ENCODE measurements around the gene ETV2.

The ETV2 gene

DNA sequence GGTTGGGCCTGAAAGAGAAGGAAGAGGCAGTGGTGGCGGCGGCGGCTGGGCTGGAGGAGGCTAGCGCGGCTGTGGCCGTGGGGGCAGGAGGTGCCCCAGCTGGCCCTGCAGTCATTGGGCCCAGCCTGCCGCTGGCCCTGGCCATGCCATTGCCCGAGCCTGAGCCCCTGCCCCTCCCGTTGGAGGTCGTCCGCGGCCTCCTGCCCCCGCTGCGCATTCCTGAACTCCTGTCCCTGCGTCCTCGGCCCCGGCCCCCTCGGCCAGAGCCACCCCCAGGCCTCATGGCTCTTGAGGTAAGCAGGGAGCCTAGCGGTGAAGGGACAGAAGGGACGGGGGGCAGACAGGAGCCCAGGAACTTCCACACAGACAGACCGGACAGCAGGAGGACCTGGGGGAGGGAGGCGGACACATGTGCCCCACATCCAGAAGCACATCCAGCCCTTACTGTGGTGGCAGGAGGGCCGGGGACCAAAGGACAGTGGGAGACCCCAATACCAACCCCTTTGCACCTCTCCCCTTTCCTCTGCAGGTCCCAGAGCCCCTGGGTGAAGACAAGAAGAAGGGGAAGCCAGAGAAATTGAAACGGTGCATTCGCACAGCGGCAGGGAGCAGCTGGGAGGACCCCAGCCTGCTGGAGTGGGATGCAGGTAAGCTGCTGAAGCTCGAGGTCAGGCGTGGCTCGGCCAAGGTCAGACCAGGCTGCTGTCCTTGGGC, 7.7 kb upstream of the ETV2 start:
- no peak for DNase-seq
- Histone ChIP-seq H3K36me3 (peaks cover 72% of the 10 kb centered on the region), H3K27me3 (ENCODE audit: insufficient read depth, low read depth, severe bottlenecking) (no peaks in the 10 kb centered on the region), H3K9me3 (ENCODE audit: severe bottlenecking) (no peaks in the 10 kb centered on the region), H3K4me3 (ENCODE audit: low read depth, low read length) (no peak overlapping the region), H3K27ac (no peak overlapping the region)
- TF ChIP-seq, protein P1, sequence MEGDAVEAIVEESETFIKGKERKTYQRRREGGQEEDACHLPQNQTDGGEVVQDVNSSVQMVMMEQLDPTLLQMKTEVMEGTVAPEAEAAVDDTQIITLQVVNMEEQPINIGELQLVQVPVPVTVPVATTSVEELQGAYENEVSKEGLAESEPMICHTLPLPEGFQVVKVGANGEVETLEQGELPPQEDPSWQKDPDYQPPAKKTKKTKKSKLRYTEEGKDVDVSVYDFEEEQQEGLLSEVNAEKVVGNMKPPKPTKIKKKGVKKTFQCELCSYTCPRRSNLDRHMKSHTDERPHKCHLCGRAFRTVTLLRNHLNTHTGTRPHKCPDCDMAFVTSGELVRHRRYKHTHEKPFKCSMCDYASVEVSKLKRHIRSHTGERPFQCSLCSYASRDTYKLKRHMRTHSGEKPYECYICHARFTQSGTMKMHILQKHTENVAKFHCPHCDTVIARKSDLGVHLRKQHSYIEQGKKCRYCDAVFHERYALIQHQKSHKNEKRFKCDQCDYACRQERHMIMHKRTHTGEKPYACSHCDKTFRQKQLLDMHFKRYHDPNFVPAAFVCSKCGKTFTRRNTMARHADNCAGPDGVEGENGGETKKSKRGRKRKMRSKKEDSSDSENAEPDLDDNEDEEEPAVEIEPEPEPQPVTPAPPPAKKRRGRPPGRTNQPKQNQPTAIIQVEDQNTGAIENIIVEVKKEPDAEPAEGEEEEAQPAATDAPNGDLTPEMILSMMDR (IDR thresholded peaks at IDR 0.05; ENCODE audit: low read depth, low read length), result no peak

DNA sequence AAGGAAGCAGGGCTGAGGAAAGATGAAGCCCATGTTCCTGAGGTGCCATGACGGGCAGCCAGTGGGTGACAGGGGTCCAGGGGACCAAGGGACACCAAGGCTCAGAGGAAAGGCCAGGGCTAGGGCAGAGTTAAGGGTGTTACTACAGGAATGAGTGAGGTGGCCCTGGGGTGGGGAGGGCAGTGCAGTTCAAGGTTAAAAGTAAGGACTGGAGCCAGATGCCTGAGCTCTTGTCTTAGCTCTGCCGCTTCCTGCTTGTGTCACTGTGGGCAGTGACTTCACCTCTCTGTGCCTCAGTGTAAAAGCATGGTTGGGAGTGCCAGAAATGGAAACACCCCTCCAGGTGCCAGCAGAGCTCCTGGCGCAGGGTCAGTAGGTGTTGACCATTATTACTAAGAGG, 4.9 kb upstream of the ETV2 start:
- TF ChIP-seq, protein P1 (IDR thresholded peaks at IDR 0.05; ENCODE audit: low read depth, low read length), result no peak
- no peaks in the 10 kb centered on the region for H3K9me3 ChIP-seq (ENCODE audit: severe bottlenecking)
- no peaks in the 10 kb centered on the region for H3K27me3 ChIP-seq (ENCODE audit: insufficient read depth, low read depth, severe bottlenecking)
- no peak for DNase-seq
- H3K27ac ChIP-seq, result no peak overlapping the region
- peaks cover 57% of the 10 kb centered on the region for H3K36me3 ChIP-seq
- no peak overlapping the region for H3K4me3 ChIP-seq (ENCODE audit: low read depth, low read length)

DNA sequence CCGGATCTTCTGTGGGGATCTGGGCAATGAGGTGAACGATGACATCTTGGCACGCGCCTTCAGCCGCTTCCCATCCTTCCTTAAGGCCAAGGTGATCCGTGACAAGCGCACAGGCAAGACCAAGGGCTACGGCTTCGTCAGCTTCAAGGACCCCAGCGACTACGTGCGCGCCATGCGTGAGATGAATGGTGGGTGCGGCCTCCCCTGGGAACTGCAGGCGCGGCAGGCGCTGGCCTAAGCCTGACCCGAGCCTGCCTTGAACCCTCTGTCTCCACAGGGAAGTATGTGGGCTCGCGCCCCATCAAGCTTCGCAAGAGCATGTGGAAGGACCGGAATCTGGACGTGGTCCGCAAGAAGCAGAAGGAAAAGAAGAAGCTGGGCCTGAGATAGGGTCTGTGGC, 4.4 kb upstream of the ETV2 start:
- no peaks in the 10 kb centered on the region for H3K9me3 ChIP-seq (ENCODE audit: severe bottlenecking)
- H3K36me3 ChIP-seq, result peaks cover 52% of the 10 kb centered on the region
- no peak overlapping the region for H3K4me3 ChIP-seq (ENCODE audit: low read depth, low read length)
- H3K27ac ChIP-seq, result no peak overlapping the region
- no peak for DNase-seq
- TF ChIP-seq, protein P1 (IDR thresholded peaks at IDR 0.05; ENCODE audit: low read depth, low read length), result no peak
- no peaks in the 10 kb centered on the region for H3K27me3 ChIP-seq (ENCODE audit: insufficient read depth, low read depth, severe bottlenecking)

DNA sequence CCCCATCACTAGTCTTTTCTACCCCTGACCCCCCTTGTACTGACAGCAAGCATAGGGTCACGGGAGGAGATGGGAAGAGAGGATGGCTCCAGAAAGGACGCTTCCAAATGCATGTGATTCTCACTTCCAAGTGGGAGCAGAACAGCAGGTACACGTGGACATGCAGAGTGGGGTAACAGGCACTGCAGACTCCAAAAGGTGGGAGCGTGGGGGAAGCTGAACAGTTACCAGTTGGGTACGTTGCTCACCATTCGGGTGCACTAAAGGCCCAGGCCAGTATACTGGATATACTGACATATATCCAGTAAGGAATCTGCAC, 2.3 kb upstream of the ETV2 start:
- H3K27ac ChIP-seq, result no peak overlapping the region; the same call in 1 of the 2 replicates
- TF ChIP-seq, protein P1 (IDR thresholded peaks at IDR 0.05; ENCODE audit: low read depth, low read length), result no peak
- no peak for DNase-seq

DNA sequence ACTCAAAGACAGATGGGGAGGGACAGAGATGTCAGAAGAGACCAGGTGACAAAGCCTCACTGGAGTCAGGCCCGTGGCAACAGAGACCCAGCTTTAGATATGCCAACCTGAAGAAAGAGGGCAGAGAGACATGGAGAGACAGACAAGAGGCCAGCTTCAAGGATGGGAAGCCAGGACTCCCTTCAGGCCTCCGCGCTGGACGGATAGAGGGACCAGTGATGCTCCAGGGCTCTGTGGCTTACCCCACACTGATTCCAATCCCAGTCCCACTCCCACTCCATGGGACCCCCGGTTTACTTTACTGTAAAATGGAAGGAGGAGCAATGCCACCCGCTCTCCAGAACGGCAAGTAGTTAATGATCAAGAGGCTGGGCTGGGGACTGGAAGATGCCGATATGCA, 1.7 kb upstream of the ETV2 start:
- H3K4me3 ChIP-seq (ENCODE audit: low read depth, low read length), result no peak overlapping the region
- no peaks in the 10 kb centered on the region for H3K27me3 ChIP-seq (ENCODE audit: insufficient read depth, low read depth, severe bottlenecking)
- H3K36me3 ChIP-seq, result peaks cover 27% of the 10 kb centered on the region
- no peak overlapping the region for H3K27ac ChIP-seq
- H3K9me3 ChIP-seq (ENCODE audit: severe bottlenecking), result no peaks in the 10 kb centered on the region
- no peak for DNase-seq
- TF ChIP-seq, protein P1 (IDR thresholded peaks at IDR 0.05; ENCODE audit: low read depth, low read length), result no peak

More for the DNA sequence above, 2.3 kb upstream of the ETV2 start:
- H3K4me3 ChIP-seq (ENCODE audit: low read depth, low read length), result no peak overlapping the region
- H3K36me3 ChIP-seq, result peaks cover 32% of the 10 kb centered on the region
- no peaks in the 10 kb centered on the region for H3K9me3 ChIP-seq (ENCODE audit: severe bottlenecking)
- no peaks in the 10 kb centered on the region for H3K27me3 ChIP-seq (ENCODE audit: insufficient read depth, low read depth, severe bottlenecking)

DNA sequence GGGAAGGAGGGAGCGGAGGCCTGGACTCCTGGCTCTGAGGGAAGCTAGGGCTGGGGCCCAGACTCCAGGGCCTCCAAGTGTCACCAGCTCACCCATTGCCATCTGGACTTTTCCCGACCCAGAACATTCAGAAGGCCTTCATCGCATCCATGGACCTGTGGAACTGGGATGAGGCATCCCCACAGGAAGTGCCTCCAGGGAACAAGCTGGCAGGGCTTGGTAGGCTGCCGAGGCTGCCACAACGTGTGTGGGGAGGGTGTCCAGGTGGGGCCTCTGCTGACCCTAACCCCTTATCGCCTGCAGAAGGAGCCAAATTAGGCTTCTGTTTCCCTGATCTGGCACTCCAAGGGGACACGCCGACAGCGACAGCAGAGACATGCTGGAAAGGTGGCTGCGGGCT, 767 bp downstream of the ETV2 start:
- peak overlapping the region; percentile 91; the same call in 1 of the 2 replicates for H3K27ac ChIP-seq
- DNase-seq, result no peak
- peaks cover 12% of the 10 kb centered on the region for H3K36me3 ChIP-seq
- no peak overlapping the region for H3K4me3 ChIP-seq (ENCODE audit: low read depth, low read length)
- TF ChIP-seq, protein P1 (IDR thresholded peaks at IDR 0.05; ENCODE audit: low read depth, low read length), result no peak
- no peaks in the 10 kb centered on the region for H3K9me3 ChIP-seq (ENCODE audit: severe bottlenecking)
- H3K27me3 ChIP-seq (ENCODE audit: insufficient read depth, low read depth, severe bottlenecking), result no peaks in the 10 kb centered on the region

Measured in WERI-Rb-1 (cell line).